Trophoblast cell (in vitro differentiated cells and primary cell): ENCODE results near the gene KCND3.

Experiments used
- DNase-seq, 2 donors: peaks; one replicate each; pipeline ENCODE4 v3.0.0-alpha.2; 2016
- H2AFZ ChIP-seq: 2 replicates; pipeline ENCODE4 v1.6.1; 2013; ENCODE audit warnings: low read length, moderate library complexity, mild to moderate bottlenecking; ENCODE audit not compliant: insufficient read depth, poor library complexity
- H2AK5ac ChIP-seq: 2 replicates; pipeline ENCODE4 v1.6.1; 2013; ENCODE audit warnings: mild to moderate bottlenecking, low read length
- H2BK120ac ChIP-seq: 2 replicates; pipeline ENCODE4 v1.6.1; 2013; ENCODE audit warnings: low read length, mild to moderate bottlenecking, moderate library complexity; ENCODE audit not compliant: insufficient read depth, poor library complexity
- H2BK12ac ChIP-seq: 2 replicates; pipeline ENCODE4 v1.6.1; 2013; ENCODE audit warnings: mild to moderate bottlenecking, low read length, moderate library complexity
- H2BK5ac ChIP-seq: 2 replicates; pipeline ENCODE4 v1.6.1; 2013; ENCODE audit warnings: low read length, low read depth, moderate library complexity, mild to moderate bottlenecking; ENCODE audit not compliant: poor library complexity
- H3K14ac ChIP-seq: 2 replicates; pipeline ENCODE4 v1.6.1; 2013; ENCODE audit warnings: mild to moderate bottlenecking, low read length
- H3K18ac ChIP-seq: 2 replicates; pipeline ENCODE4 v1.6.1; 2013; ENCODE audit warnings: mild to moderate bottlenecking, low read length
- H3K23ac ChIP-seq: 2 replicates; pipeline ENCODE4 v1.6.1; 2013; ENCODE audit warnings: low read length
- H3K27ac ChIP-seq: 2 replicates; pipeline ENCODE4 v1.5.1; 2013; ENCODE audit warnings: low read depth, mild to moderate bottlenecking, inconsistent platforms, low read length, moderate library complexity
- H3K27me3 ChIP-seq: 2 replicates; pipeline ENCODE4 v1.6.1; 2013; ENCODE audit warnings: inconsistent platforms, mild to moderate bottlenecking, low read length, moderate library complexity; ENCODE audit not compliant: insufficient read depth
- H3K36me3 ChIP-seq, 2 experiments: 1 replicate in 1 of 2; 2 replicates in 1 of 2; pipeline ENCODE4 v1.6.1; 2013; ENCODE audit warnings: low read length in 2 of 2, mild to moderate bottlenecking in 2 of 2, moderate library complexity in 1 of 2; ENCODE audit not compliant: insufficient read depth in 2 of 2, control insufficient read depth in 1 of 2
- H3K4ac ChIP-seq: 2 replicates; pipeline ENCODE4 v1.6.1; 2013; ENCODE audit warnings: low read depth, mild to moderate bottlenecking, low read length, moderate library complexity
- H3K4me1 ChIP-seq, 2 experiments: 1 replicate in 1 of 2; 2 replicates in 1 of 2; pipeline ENCODE4 v1.6.1; 2013; ENCODE audit warnings: low read length in 2 of 2, mild to moderate bottlenecking in 2 of 2, moderate library complexity in 1 of 2; ENCODE audit not compliant: insufficient read depth in 2 of 2, control insufficient read depth in 1 of 2
- H3K4me2 ChIP-seq: 2 replicates; pipeline ENCODE4 v1.6.1; 2013; ENCODE audit warnings: inconsistent platforms, mild to moderate bottlenecking, low read length, moderate library complexity
- H3K4me3 ChIP-seq: 2 replicates; pipeline ENCODE4 v1.5.1; 2013; ENCODE audit warnings: mild to moderate bottlenecking, low read depth, low read length, inconsistent platforms
- H3K79me1 ChIP-seq: one replicate; pipeline ENCODE4 v1.6.1; 2013; ENCODE audit warnings: low read length
- H3K79me2 ChIP-seq: 2 replicates; pipeline ENCODE4 v1.6.1; 2013; ENCODE audit warnings: low read length, mild to moderate bottlenecking; ENCODE audit not compliant: control insufficient read depth, insufficient read depth, poor library complexity
- H3K9ac ChIP-seq: 2 replicates; pipeline ENCODE4 v1.6.1; 2013; ENCODE audit warnings: mild to moderate bottlenecking, low read length
- H3K9me3 ChIP-seq: 2 replicates; pipeline ENCODE4 v1.6.1; 2013; ENCODE audit warnings: low read depth, mild to moderate bottlenecking, control low read depth, inconsistent platforms, low read length; ENCODE audit not compliant: insufficient read depth
- H4K12ac ChIP-seq: 2 replicates; pipeline ENCODE4 v1.6.1; 2013; ENCODE audit warnings: low read depth, mild to moderate bottlenecking, low read length, moderate library complexity
- H4K8ac ChIP-seq: 2 replicates; pipeline ENCODE4 v1.6.1; 2013; ENCODE audit warnings: low read depth, mild to moderate bottlenecking, low read length, moderate library complexity
- H4K91ac ChIP-seq: one replicate; pipeline ENCODE4 v1.6.1; 2013; ENCODE audit warnings: low read depth, mild to moderate bottlenecking, low read length, moderate library complexity
- whole genome bisulfite sequencing: extraction: QIAGEN DNeasy Blood & Tissue Kit; methylation state at CpG from one replicate; pipeline ENCODE4 v1.1.7; 2013; ENCODE audit warnings: missing lambda C conversion rate; ENCODE audit not compliant: insufficient read length, insufficient coverage; ENCODE audit errors: extremely low coverage; 5-methylcytosine and 5-hydroxymethylcytosine counted together

KCND3 gene

GRCh38 chr1:111768023-111768422 lies 221.4 kb downstream of the KCND3 start:
- H3K27ac ChIP-seq: no peak overlapping the region
- H3K9ac ChIP-seq: no peak overlapping the region
- no peak for DNase-seq
- H2BK120ac ChIP-seq: no peak overlapping the region
- H2AK5ac ChIP-seq: no peak overlapping the region
- no peak overlapping the region for H4K91ac ChIP-seq
- H3K79me2 ChIP-seq: no peaks in the 10 kb centered on the region
- no peak overlapping the region for H3K4ac ChIP-seq
- no peaks in the 10 kb centered on the region for H3K79me1 ChIP-seq
- H3K14ac ChIP-seq: no peak overlapping the region
- no peak overlapping the region for H3K4me2 ChIP-seq
- no peak overlapping the region for H3K18ac ChIP-seq
- no peak overlapping the region for H2AFZ ChIP-seq
- no peak overlapping the region for H2BK5ac ChIP-seq
- H2BK12ac ChIP-seq: no peak overlapping the region
- peaks cover 10 to 14% of the 10 kb centered on the region in 2 experiments for H3K36me3 ChIP-seq
- no peak overlapping the region for H3K23ac ChIP-seq
- no peaks in the 10 kb centered on the region for H3K27me3 ChIP-seq
- H3K4me1 ChIP-seq: no peaks in the 10 kb centered on the region
- H3K9me3 ChIP-seq: no peaks in the 10 kb centered on the region
- H3K4me3 ChIP-seq: no peak overlapping the region
- H4K8ac ChIP-seq: no peak overlapping the region
- no peak overlapping the region for H4K12ac ChIP-seq

GRCh38 chr1:111762332-111762731 lies 227.1 kb downstream of the KCND3 start:
- WGBS: no CpG with 5 or more reads among the region's 2 CpGs
- H2AFZ ChIP-seq: no peak overlapping the region

GRCh38 chr1:111761717-111762116 lies 227.8 kb downstream of the KCND3 start:
- Histone ChIP-seq H3K79me1 (no peaks in the 10 kb centered on the region), H3K18ac (no peak overlapping the region), H3K23ac (no peak overlapping the region), H2BK12ac (no peak overlapping the region), H2AK5ac (no peak overlapping the region), H3K4me1 (no peaks in the 10 kb centered on the region), H3K14ac (no peak overlapping the region), H3K27me3 (no peaks in the 10 kb centered on the region), H3K4ac (no peak overlapping the region), H3K79me2 (peaks cover 2% of the 10 kb centered on the region), H2AFZ (no peak overlapping the region), H2BK120ac (no peak overlapping the region), H3K36me3 (peaks cover 11 to 15% of the 10 kb centered on the region in 2 experiments), H4K91ac (no peak overlapping the region), H4K12ac (no peak overlapping the region), H3K4me3 (no peak overlapping the region), H3K27ac (no peak overlapping the region), H3K9me3 (no peaks in the 10 kb centered on the region), H4K8ac (no peak overlapping the region), H2BK5ac (no peak overlapping the region), H3K4me2 (no peak overlapping the region), H3K9ac (no peak overlapping the region)
- DNase-seq: no peak
- WGBS: no CpG with 5 or more reads among the region's 2 CpGs

More at GRCh38 chr1:111762332-111762731, 227.1 kb downstream of the KCND3 start:
- no peak overlapping the region for H2AK5ac ChIP-seq
- H4K12ac ChIP-seq: no peak overlapping the region
- no peaks in the 10 kb centered on the region for H3K79me2 ChIP-seq
- H2BK120ac ChIP-seq: no peak overlapping the region
- no peaks in the 10 kb centered on the region for H3K9me3 ChIP-seq
- no peak overlapping the region for H3K23ac ChIP-seq
- H4K8ac ChIP-seq: no peak overlapping the region
- H3K9ac ChIP-seq: no peak overlapping the region
- DNase-seq: no peak
- no peak overlapping the region for H2BK12ac ChIP-seq
- no peaks in the 10 kb centered on the region for H3K4me1 ChIP-seq
- H3K4me3 ChIP-seq: no peak overlapping the region
- peaks cover 11 to 15% of the 10 kb centered on the region in 2 experiments for H3K36me3 ChIP-seq
- H3K27ac ChIP-seq: no peak overlapping the region
- H3K4me2 ChIP-seq: no peak overlapping the region
- H3K4ac ChIP-seq: no peak overlapping the region
- H3K27me3 ChIP-seq: no peaks in the 10 kb centered on the region
- H3K18ac ChIP-seq: no peak overlapping the region
- no peaks in the 10 kb centered on the region for H3K79me1 ChIP-seq
- H3K14ac ChIP-seq: no peak overlapping the region
- no peak overlapping the region for H4K91ac ChIP-seq
- no peak overlapping the region for H2BK5ac ChIP-seq

- Histone ChIP-seq H3K14ac (no peak overlapping the region), H3K27me3 (no peaks in the 10 kb centered on the region), H2AFZ (no peak overlapping the region), H3K4me1 (peaks cover 2 to 4% of the 10 kb centered on the region in 2 experiments), H3K79me2 (peaks cover 4% of the 10 kb centered on the region), H3K27ac (no peak overlapping the region), H3K36me3 (peaks cover 4 to 5% of the 10 kb centered on the region in 2 experiments), H4K8ac (no peak overlapping the region), H4K91ac (no peak overlapping the region), H2BK120ac (no peak overlapping the region), H3K4ac (no peak overlapping the region), H3K79me1 (peaks cover 4% of the 10 kb centered on the region), H2AK5ac (no peak overlapping the region), H3K4me3 (no peak overlapping the region), H2BK12ac (no peak overlapping the region), H3K9me3 (no peaks in the 10 kb centered on the region), H3K4me2 (no peak overlapping the region), H3K18ac (no peak overlapping the region), H2BK5ac (no peak overlapping the region), H3K23ac (no peak overlapping the region), H3K9ac (no peak overlapping the region), H4K12ac (no peak overlapping the region)
- DNase-seq: no peak
- WGBS: no CpG with 5 or more reads among the region's 2 CpGs
These were observed 231.1 kb downstream of the KCND3 start for GRCh38 chr1:111758373-111758772.
